ENCODE data around the gene C20orf96.

C20orf96 gene

GRCh38 chr20:221258-221830 is 69.2 kb downstream of the C20orf96 start:
- H3K9ac ChIP-seq: no peak overlapping the region
- no peaks in the 10 kb centered on the region for H3K4me1 ChIP-seq (ENCODE audit: low read depth, poor library complexity, severe bottlenecking)
- H3K27me3 ChIP-seq (ENCODE audit: insufficient read depth, low read depth): no peaks in the 10 kb centered on the region
- no peak overlapping the region for H3K4me3 ChIP-seq (IDR thresholded peaks at IDR 0.05; ENCODE audit: insufficient read depth, low read depth, low read length)
- no peak for TF ChIP-seq CTCF (conservative IDR thresholded peaks at IDR 0.05; ENCODE audit: low read depth, low read length)
- no peaks in the 10 kb centered on the region for H3K36me3 ChIP-seq (ENCODE audit: insufficient read depth)
- no peak overlapping the region for H2AFZ ChIP-seq (ENCODE audit: low read depth)
- no peaks in the 10 kb centered on the region for H3K79me2 ChIP-seq (ENCODE audit: insufficient read depth, low read depth)
- H4K20me1 ChIP-seq (ENCODE audit: insufficient read depth): no peaks in the 10 kb centered on the region
- no peak overlapping the region for H3K4me2 ChIP-seq
- no peak overlapping the region for H3K27ac ChIP-seq
